HG03280 (cell line): ENCODE results near the gene P2RY6.

Experiments used
- ATAC-seq: cut with Tn5 transposase; IDR thresholded peaks from one replicate; pipeline ENCODE4 v1.9.1; 2021; ENCODE audit warnings: mild to moderate bottlenecking, moderate library complexity; ENCODE audit not compliant: unreplicated experiment

Gene P2RY6

GRCh38 chr11:73295241-73295995 is 23.3 kb downstream of the P2RY6 start:
- no peak for ATAC-seq

GRCh38 chr11:73295996-73296318 is 23.8 kb downstream of the P2RY6 start:
- ATAC-seq, result no peak

- ATAC-seq, result no peak
These were observed 24.5 kb downstream of the P2RY6 start for GRCh38 chr11:73296501-73297230.

GRCh38 chr11:73297231-73297590 is 25.1 kb downstream of the P2RY6 start:
- ATAC-seq, result no peak

- no peak for ATAC-seq
These were observed 25.6 kb downstream of the P2RY6 start for GRCh38 chr11:73297702-73298101.

GRCh38 chr11:73298233-73298632 is 26.1 kb downstream of the P2RY6 start:
- ATAC-seq, result no peak

- ATAC-seq, result no peak
These were observed 27.6 kb downstream of the P2RY6 start for GRCh38 chr11:73299751-73300150.

GRCh38 chr11:73306069-73306841 is 34.1 kb downstream of the P2RY6 start:
- ATAC-seq, result no peak

- ATAC-seq, result no peak
These were observed 34.8 kb downstream of the P2RY6 start for GRCh38 chr11:73306977-73307322.

GRCh38 chr11:73307323-73308002 is 35.3 kb downstream of the P2RY6 start:
- peak; percentile 55 for ATAC-seq

GRCh38 chr11:73308003-73308960 is 36.1 kb downstream of the P2RY6 start, which contains the start of gene ARHGEF17:
ARHGEF17 (plus strand) TSS chr11:73308276; CDS start chr11:73308639, 363 bp downstream.
- peak; percentile 6 for ATAC-seq

GRCh38 chr11:73308961-73309919 is 37.1 kb downstream of the P2RY6 start:
- no peak for ATAC-seq

- ATAC-seq, result no peak
These were observed 37.9 kb downstream of the P2RY6 start for GRCh38 chr11:73310076-73310475.

GRCh38 chr11:73310661-73311393 is 38.7 kb downstream of the P2RY6 start:
- ATAC-seq, result no peak

- no peak for ATAC-seq
These were observed 39.3 kb downstream of the P2RY6 start for GRCh38 chr11:73311394-73311869.

- no peak for ATAC-seq
These were observed 39.9 kb downstream of the P2RY6 start for GRCh38 chr11:73312036-73312435.

GRCh38 chr11:73312851-73313327 is 40.8 kb downstream of the P2RY6 start:
- ATAC-seq, result no peak

GRCh38 chr11:73313652-73314051 is 41.5 kb downstream of the P2RY6 start:
- ATAC-seq, result no peak
